ENCODE data around the gene ITIH3.

DNA sequence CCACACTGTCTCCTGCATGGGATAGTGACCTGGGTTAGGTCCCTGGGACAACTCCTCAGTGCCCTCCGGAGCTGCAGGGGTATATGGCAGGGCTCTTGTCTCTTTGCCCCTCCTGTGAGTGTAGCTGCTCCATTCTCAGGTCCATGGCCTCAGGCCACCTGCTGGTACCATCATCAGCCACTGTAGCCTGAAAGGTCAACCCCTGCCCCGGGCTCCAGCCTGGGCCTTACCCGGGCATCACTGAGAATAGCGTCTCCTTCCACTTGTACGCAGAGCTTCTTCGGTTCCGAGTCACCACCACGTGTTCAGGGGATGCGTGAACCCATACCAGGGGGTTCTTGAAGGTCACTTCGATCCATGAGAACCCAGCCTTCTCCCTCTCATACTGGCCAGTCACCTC is 22.1 kb downstream of the ITIH3 start:
- TF ChIP-seq, protein P1, sequence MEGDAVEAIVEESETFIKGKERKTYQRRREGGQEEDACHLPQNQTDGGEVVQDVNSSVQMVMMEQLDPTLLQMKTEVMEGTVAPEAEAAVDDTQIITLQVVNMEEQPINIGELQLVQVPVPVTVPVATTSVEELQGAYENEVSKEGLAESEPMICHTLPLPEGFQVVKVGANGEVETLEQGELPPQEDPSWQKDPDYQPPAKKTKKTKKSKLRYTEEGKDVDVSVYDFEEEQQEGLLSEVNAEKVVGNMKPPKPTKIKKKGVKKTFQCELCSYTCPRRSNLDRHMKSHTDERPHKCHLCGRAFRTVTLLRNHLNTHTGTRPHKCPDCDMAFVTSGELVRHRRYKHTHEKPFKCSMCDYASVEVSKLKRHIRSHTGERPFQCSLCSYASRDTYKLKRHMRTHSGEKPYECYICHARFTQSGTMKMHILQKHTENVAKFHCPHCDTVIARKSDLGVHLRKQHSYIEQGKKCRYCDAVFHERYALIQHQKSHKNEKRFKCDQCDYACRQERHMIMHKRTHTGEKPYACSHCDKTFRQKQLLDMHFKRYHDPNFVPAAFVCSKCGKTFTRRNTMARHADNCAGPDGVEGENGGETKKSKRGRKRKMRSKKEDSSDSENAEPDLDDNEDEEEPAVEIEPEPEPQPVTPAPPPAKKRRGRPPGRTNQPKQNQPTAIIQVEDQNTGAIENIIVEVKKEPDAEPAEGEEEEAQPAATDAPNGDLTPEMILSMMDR (conservative IDR thresholded peaks at IDR 0.05; ENCODE audit: low read depth, low read length): no peak
- TF ChIP-seq EZH2 (IDR thresholded peaks at IDR 0.05; ENCODE audit: borderline replicate concordance, low read depth, low read length, poor library complexity, severe bottlenecking): no peak

Measured in A673 (cell line).